Endothelial cell of umbilical vein (primary cell): Measurements from ENCODE around the gene TFIP11. TPM values are rescaled to one million over a fixed set of nuclear protein-coding genes. Genes with fewer than 3 reads are reported as not detected.

Experiments
- BruUV-seq: library from RNA; stranded (reverse); fragments of 400-500 nt; replicated peaks from 2 replicates; lab custom pipeline; 2021; lab: Mats Ljungman, UMichigan
- CTCF ChIA-PET: fragments of 300-600, 350-600 bp; sonication (Branson Sonifier 250); formaldehyde crosslinking; loops from one replicate; lab custom pipeline; 2021; ENCODE audit warnings: antibody characterized with exemption, inconsistent platforms; lab: Charles Lee
- POLR2A ChIA-PET: fragments of 300-600, 350-600 bp; sonication (Branson Sonifier 250); formaldehyde crosslinking; loops from one replicate; lab custom pipeline; 2021; ENCODE audit warnings: antibody characterized with exemption, inconsistent platforms; lab: Charles Lee
- DNase-seq: peaks from one replicate; pipeline ENCODE4 v3.0.0-alpha.2; 2011; ENCODE audit warnings: low read depth, low spot score
- FAIRE-seq: peaks from 2 replicates; lab custom pipeline; 2011; peaks lifted over from hg19 to GRCh38; lab: Jason Lieb, UNC
- H2AFZ ChIP-seq: 2 replicates; pipeline ENCODE4 v1.6.0; 2012; ENCODE audit warnings: low read depth, low read length, control low read depth, inconsistent platforms
- H3K27ac ChIP-seq: 2 replicates; pipeline ENCODE4 v1.5.1; 2011; ENCODE audit warnings: low read depth, mild to moderate bottlenecking, control low read depth, low read length, moderate library complexity; ENCODE audit not compliant: insufficient read depth
- H3K27me3 ChIP-seq, 2 experiments: 2 replicates each; pipeline versions ENCODE4 v1.6.0 to v1.6.1; 2011; ENCODE audit warnings: low read length in 2 of 2, mixed read lengths in 1 of 2; ENCODE audit not compliant: control insufficient read depth in 2 of 2, insufficient read depth in 2 of 2
- H3K36me3 ChIP-seq, 2 experiments: 2 replicates in 1 of 2; 3 replicates in 1 of 2; pipeline ENCODE4 v1.5.1; 2011; ENCODE audit warnings: low read length in 2 of 2, mild to moderate bottlenecking in 1 of 2, moderate library complexity in 1 of 2; ENCODE audit not compliant: control insufficient read depth in 2 of 2, insufficient read depth in 2 of 2; ENCODE audit errors: extremely low read depth in 1 of 2
- H3K4me1 ChIP-seq: 3 replicates; pipeline ENCODE4 v1.5.1; 2011; ENCODE audit warnings: mild to moderate bottlenecking, low read length; ENCODE audit not compliant: control insufficient read depth, insufficient read depth; ENCODE audit errors: extremely low read depth
- H3K4me2 ChIP-seq: 2 replicates; pipeline ENCODE4 v1.6.1; 2011; ENCODE audit warnings: low read length, control low read depth, mixed read lengths; ENCODE audit not compliant: insufficient read depth
- H3K4me3 ChIP-seq, 3 experiments: fragments of 200-600 bp in 1 of 3; sonication (generic), shearing (Covaris generic) in 1 of 3; replicated peaks in 1 of 3; 2 replicates each; pipeline ENCODE4 v1.5.1; 2011 to 2016; ENCODE audit warnings: control low read depth in 3 of 3, low read length in 3 of 3, mild to moderate bottlenecking in 2 of 3, inconsistent platforms in 1 of 3, low read depth in 1 of 3, moderate library complexity in 1 of 3; ENCODE audit not compliant: insufficient read depth in 1 of 3
- H3K79me2 ChIP-seq: 2 replicates; pipeline ENCODE4 v1.6.0; 2012; ENCODE audit warnings: low read length, inconsistent platforms; ENCODE audit not compliant: control insufficient read depth, insufficient read depth
- H3K9ac ChIP-seq: replicated peaks from 2 replicates; pipeline ENCODE3; 2011; ENCODE audit warnings: low read length, control low read depth; ENCODE audit not compliant: insufficient read depth; ENCODE audit errors: extremely low read depth
- H3K9me1 ChIP-seq: replicated peaks from 3 replicates; pipeline ENCODE4 v1.6.0; 2011; ENCODE audit warnings: mild to moderate bottlenecking, low read length; ENCODE audit not compliant: control insufficient read depth, insufficient read depth; ENCODE audit errors: extremely low read depth
- H3K9me3 ChIP-seq: replicated peaks from 2 replicates; pipeline ENCODE4 v1.5.1; 2012; ENCODE audit warnings: low read length, inconsistent platforms; ENCODE audit not compliant: control insufficient read depth, insufficient read depth
- H4K20me1 ChIP-seq: replicated peaks from 2 replicates; pipeline ENCODE3; 2011; ENCODE audit warnings: mild to moderate bottlenecking, low read length; ENCODE audit not compliant: control insufficient read depth, insufficient read depth; ENCODE audit errors: extremely low read depth
- CTCF ChIP-seq, 2 donors: IDR thresholded peaks; 1 replicate in 1 of 2; 2 replicates in 1 of 2; pipeline ENCODE4 v1.5.1; 2011; ENCODE audit warnings: low read length in 2 of 2, mild to moderate bottlenecking in 2 of 2, moderate library complexity in 2 of 2, control low read depth in 1 of 2, inconsistent platforms in 1 of 2, low read depth in 1 of 2; ENCODE audit not compliant: insufficient read depth in 1 of 2; ENCODE audit errors: extremely low read depth in 1 of 2
- EZH2 ChIP-seq: IDR thresholded peaks from 2 replicates; pipeline ENCODE4 v1.6.1; 2012; ENCODE audit warnings: borderline replicate concordance, low read depth, mild to moderate bottlenecking, moderate library complexity, low read length, inconsistent platforms; ENCODE audit not compliant: severe bottlenecking
- FOS ChIP-seq: IDR thresholded peaks from 2 replicates; pipeline ENCODE4 v1.6.1; 2011; ENCODE audit warnings: mild to moderate bottlenecking, low read length, moderate library complexity, borderline replicate concordance; ENCODE audit not compliant: insufficient read depth
- GATA2 ChIP-seq: IDR thresholded peaks from 2 replicates; pipeline ENCODE4 v1.7.0; 2011; ENCODE audit warnings: low read depth, mild to moderate bottlenecking, moderate library complexity, mixed read lengths, low read length; ENCODE audit not compliant: insufficient read length, insufficient read depth
- JUN ChIP-seq: IDR thresholded peaks from 2 replicates; pipeline ENCODE4 v1.6.1; 2011; ENCODE audit warnings: borderline replicate concordance, low read depth; ENCODE audit not compliant: insufficient read length, insufficient read depth
- MYC ChIP-seq: IDR thresholded peaks from one replicate; pipeline ENCODE4 v1.6.1; 2011; ENCODE audit warnings: mild to moderate bottlenecking, low read depth, low read length
- POLR2A ChIP-seq: IDR thresholded peaks from 2 replicates; pipeline ENCODE4 v1.6.1; 2012; ENCODE audit warnings: low read depth, mild to moderate bottlenecking, control low read depth, low read length
- POLR2AphosphoS5 ChIP-seq: IDR thresholded peaks from 2 replicates; pipeline ENCODE4 v1.6.1; 2012; ENCODE audit warnings: low read depth, mild to moderate bottlenecking, control low read depth, low read length, moderate library complexity; ENCODE audit not compliant: insufficient read depth
- dilution Hi-C: fragments of 300-500 bp; cut with MboI; formaldehyde crosslinking; loops from one replicate; pipeline ENCODE4 v1.15.0; 2019; ENCODE audit warnings: low sequenced_read_pairs; ENCODE audit not compliant: extremely low pct_ligation_motif_present
- intact Hi-C: fragments of 100-400 bp; cut with micrococcal nuclease; formaldehyde crosslinking; loops from one replicate; pipeline ENCODE4 v1.10.0; 2022
- polyA plus RNA-seq, 4 experiments: library from polyadenylated mRNA; depleted of rRNA in 3 of 4; stranded (reverse) in 3 of 4; unstranded in 1 of 4; fragments of >200 nt; gene quantifications; 2 replicates each; pipeline versions ENCODE4 v1.2.1 to v1.2.3, GENCODE V29; 2011 to 2012; ENCODE audit warnings: missing spikeins in 1 of 4
- total RNA-seq: library from RNA; stranded (reverse); gene quantifications from 2 replicates; pipeline ENCODE4 v1.2.3, GENCODE V29; 2021
- TF ChIP-seq, protein P1 (sequence below): IDR thresholded peaks from 2 replicates; pipeline ENCODE4 v1.6.1; 2011; ENCODE audit not compliant: insufficient read depth, insufficient read length

Gene TFIP11
- total and polyA plus RNA-seq, 2 donors (not counting 3 experiments of a cell fraction or from before 2014, with no cell fraction given): 35.7 to 54.9 TPM

GRCh38 chr22:26540119-26540518, 27.8 kb upstream of the TFIP11 start:
- H3K79me2 ChIP-seq: no peaks in the 10 kb centered on the region
- H3K9ac ChIP-seq: no peak overlapping the region
- ChIA-PET CTCF (no interaction called here), POLR2A (no interaction called here)
- H3K9me1 ChIP-seq: no peaks in the 10 kb centered on the region
- no TSS peak for BruUV-seq
- FAIRE-seq (no peak), DNase-seq (no peak)
- intact Hi-C loops (no loop called here), dilution Hi-C loops (no loop called here)
- H3K4me3 ChIP-seq: no peak overlapping the region
- no peaks in the 10 kb centered on the region for H4K20me1 ChIP-seq
- TF ChIP-seq, protein P1, sequence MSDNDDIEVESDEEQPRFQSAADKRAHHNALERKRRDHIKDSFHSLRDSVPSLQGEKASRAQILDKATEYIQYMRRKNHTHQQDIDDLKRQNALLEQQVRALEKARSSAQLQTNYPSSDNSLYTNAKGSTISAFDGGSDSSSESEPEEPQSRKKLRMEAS: no peak
- TF ChIP-seq CTCF (IDR thresholded peaks at IDR 0.05; ENCODE audit: extremely low read depth in 1 of 2, insufficient read depth in 1 of 2, low read depth in 1 of 2, low read length in 2 of 2) (no peak), POLR2AphosphoS5 (no peak), POLR2A (no peak), FOS (no peak), MYC (no peak), JUN (no peak), GATA2 (no peak), EZH2 (no peak)
- H3K27ac ChIP-seq: no peak overlapping the region
- no peaks in the 10 kb centered on the region for H3K4me1 ChIP-seq
- no peak overlapping the region for H3K4me2 ChIP-seq
- H2AFZ ChIP-seq: no peak overlapping the region
- peaks cover 0 to 46% of the 10 kb centered on the region in 2 experiments for H3K36me3 ChIP-seq
- no peaks in the 10 kb centered on the region for H3K27me3 ChIP-seq
- no peaks in the 10 kb centered on the region for H3K9me3 ChIP-seq
